Karpas-422 (cell line): Measurements from ENCODE around the gene B3GNT9. TPM values are rescaled to one million over a fixed set of nuclear protein-coding genes. Genes with fewer than 3 reads are reported as not detected.

Experiments
- DNase-seq: peaks from one replicate; pipeline ENCODE4 v3.0.0-alpha.2; 2015
- H2AFZ ChIP-seq: fragments of 200-600 bp; sonication (generic); 2 replicates; pipeline ENCODE4 v1.6.1; 2014; ENCODE audit warnings: antibody characterized with exemption, low read length, mixed read lengths
- H3K27ac ChIP-seq: fragments of 200-600 bp; sonication (generic); 2 replicates; pipeline ENCODE4 v1.5.1; 2014; ENCODE audit warnings: mild to moderate bottlenecking, low read length, moderate library complexity
- H3K27me3 ChIP-seq: fragments of 200-600 bp; sonication (generic); 2 replicates; pipeline ENCODE4 v1.6.1; 2014; ENCODE audit warnings: low read length, mixed read lengths
- H3K36me3 ChIP-seq: fragments of 200-600 bp; sonication (generic); 2 replicates; pipeline ENCODE4 v1.6.1; 2014; ENCODE audit warnings: low read length, mixed read lengths; ENCODE audit not compliant: insufficient read depth
- H3K4me1 ChIP-seq: fragments of 200-600 bp; sonication (generic); 2 replicates; pipeline ENCODE4 v1.6.1; 2014; ENCODE audit warnings: mild to moderate bottlenecking, low read length, mixed read lengths
- H3K4me2 ChIP-seq: fragments of 200-600 bp; sonication (generic); 2 replicates; pipeline ENCODE4 v1.6.1; 2014; ENCODE audit warnings: low read length, low read depth, mild to moderate bottlenecking; ENCODE audit not compliant: poor library complexity, severe bottlenecking
- H3K4me3 ChIP-seq: fragments of 200-600 bp; sonication (generic); 2 replicates; pipeline ENCODE4 v1.5.1; 2014; ENCODE audit warnings: mild to moderate bottlenecking, antibody characterized with exemption, low read length, mixed read lengths
- H3K79me2 ChIP-seq: fragments of 200-600 bp; sonication (generic); 2 replicates; pipeline ENCODE4 v1.6.1; 2014; ENCODE audit warnings: mild to moderate bottlenecking, low read length, mixed read lengths
- H3K9ac ChIP-seq: fragments of 200-600 bp; sonication (generic); 2 replicates; pipeline ENCODE4 v1.6.0; 2014; ENCODE audit warnings: low read length
- H3K9me2 ChIP-seq: fragments of 200-600 bp; sonication (generic), shearing (Covaris generic); replicated peaks from 2 replicates; pipeline ENCODE4 v1.6.0; 2014; ENCODE audit warnings: mild to moderate bottlenecking, low read length, moderate library complexity; ENCODE audit not compliant: insufficient read depth
- H3K9me3 ChIP-seq: fragments of 300-700, 200-600 bp; sonication (generic); 2 replicates; pipeline ENCODE4 v1.6.1; 2014; ENCODE audit warnings: low read length, mixed read lengths
- H4K20me1 ChIP-seq: fragments of 200-600 bp; sonication (generic); 2 replicates; pipeline ENCODE4 v1.6.1; 2014; ENCODE audit warnings: mild to moderate bottlenecking, antibody characterized with exemption, low read length, low read depth; ENCODE audit not compliant: insufficient read depth
- total RNA-seq: library from RNA; depleted of rRNA; stranded (reverse); fragments of >200 nt; shearing (Covaris generic); gene quantifications from 2 replicates; pipeline ENCODE4 v1.2.3, GENCODE V29; 2014; ENCODE audit warnings: low replicate concordance

Gene B3GNT9
- total RNA-seq, 1 experiment from 2014 or later, result 1.4 TPM

- H3K4me3 ChIP-seq, result peak within 1 kb of the TSS; percentile 79
- H3K4me1 ChIP-seq, result peaks cover 22% of the 10 kb centered on the region
- DNase-seq, result peak; percentile 98
- peak within 1 kb of the TSS; percentile 74 for H3K9ac ChIP-seq
- no peaks in the 10 kb centered on the region for H3K27me3 ChIP-seq
- peak within 1 kb of the TSS; percentile 94 for H3K4me2 ChIP-seq
- H3K79me2 ChIP-seq, result no peaks in the 10 kb centered on the region
- no peaks in the 10 kb centered on the region for H3K36me3 ChIP-seq
- H4K20me1 ChIP-seq, result peaks cover 8% of the 10 kb centered on the region; the same call in 1 of the 2 replicates
- H3K9me2 ChIP-seq, result no peaks in the 10 kb centered on the region
- H2AFZ ChIP-seq, result peak within 1 kb of the TSS; percentile 98
- H3K27ac ChIP-seq, result no peak within 1 kb of the TSS
- H3K9me3 ChIP-seq, result no peaks in the 10 kb centered on the region
Observed at GRCh38 chr16:67183627-67184452, 33.0 kb upstream of the B3GNT9 start, which contains the start of gene MATCAP1. Gene MATCAP1, minus strand, starts transcription at chr16:67183963. Its CDS starts 3,353 bp downstream, at chr16:67180610.

GRCh38 chr16:67183284-67183626 is 32.5 kb upstream of the B3GNT9 start:
- peaks cover 26% of the 10 kb centered on the region for H3K4me1 ChIP-seq
- no peaks in the 10 kb centered on the region for H3K9me3 ChIP-seq
- H3K79me2 ChIP-seq, result no peaks in the 10 kb centered on the region
- no peaks in the 10 kb centered on the region for H3K9me2 ChIP-seq
- H2AFZ ChIP-seq, result peak overlapping the region; percentile 98; the same call in 1 of the 2 replicates
- no peaks in the 10 kb centered on the region for H3K27me3 ChIP-seq
- H3K9ac ChIP-seq, result peak overlapping the region; percentile 74
- peak overlapping the region; percentile 79 for H3K4me3 ChIP-seq
- H3K36me3 ChIP-seq, result no peaks in the 10 kb centered on the region
- H3K27ac ChIP-seq, result no peak overlapping the region
- H3K4me2 ChIP-seq, result peak overlapping the region; percentile 94
- H4K20me1 ChIP-seq, result peaks cover 10% of the 10 kb centered on the region; the same call in 1 of the 2 replicates
- DNase-seq, result no peak

GRCh38 chr16:67182288-67182687 is 31.5 kb upstream of the B3GNT9 start:
- Histone ChIP-seq H3K9me3 (no peaks in the 10 kb centered on the region), H3K27ac (no peak overlapping the region), H4K20me1 (peaks cover 17% of the 10 kb centered on the region; the same call in 1 of the 2 replicates), H3K79me2 (no peaks in the 10 kb centered on the region), H3K4me1 (peaks cover 28% of the 10 kb centered on the region), H3K4me3 (peak overlapping the region; percentile 79; the same call in 1 of the 2 replicates), H3K36me3 (no peaks in the 10 kb centered on the region), H3K27me3 (no peaks in the 10 kb centered on the region), H3K9me2 (no peaks in the 10 kb centered on the region), H3K4me2 (peak overlapping the region; percentile 94), H2AFZ (no peak overlapping the region), H3K9ac (peak overlapping the region; percentile 74)
- DNase-seq, result no peak

GRCh38 chr16:67181346-67181745 is 30.5 kb upstream of the B3GNT9 start:
- Histone ChIP-seq H2AFZ (no peak overlapping the region), H3K36me3 (no peaks in the 10 kb centered on the region), H3K9me2 (no peaks in the 10 kb centered on the region), H3K27ac (no peak overlapping the region), H3K4me2 (no peak overlapping the region), H3K9ac (no peak overlapping the region), H3K9me3 (no peaks in the 10 kb centered on the region), H3K4me1 (peaks cover 28% of the 10 kb centered on the region), H3K4me3 (no peak overlapping the region), H3K79me2 (no peaks in the 10 kb centered on the region), H3K27me3 (no peaks in the 10 kb centered on the region), H4K20me1 (peaks cover 17% of the 10 kb centered on the region; the same call in 1 of the 2 replicates)
- no peak for DNase-seq

GRCh38 chr16:67180166-67180565 is 29.4 kb upstream of the B3GNT9 start:
- no peak for DNase-seq
- H3K36me3 ChIP-seq, result no peaks in the 10 kb centered on the region

GRCh38 chr16:67179421-67180080 is 28.8 kb upstream of the B3GNT9 start:
- H3K27me3 ChIP-seq, result no peaks in the 10 kb centered on the region
- no peak overlapping the region for H3K4me2 ChIP-seq
- H3K9ac ChIP-seq, result no peak overlapping the region
- no peak overlapping the region for H3K4me3 ChIP-seq
- no peaks in the 10 kb centered on the region for H3K9me2 ChIP-seq
- no peaks in the 10 kb centered on the region for H3K9me3 ChIP-seq
- H3K4me1 ChIP-seq, result peaks cover 26% of the 10 kb centered on the region
- H3K27ac ChIP-seq, result no peak overlapping the region
- H3K79me2 ChIP-seq, result no peaks in the 10 kb centered on the region
- H3K36me3 ChIP-seq, result no peaks in the 10 kb centered on the region
- no peak for DNase-seq
- no peak overlapping the region for H2AFZ ChIP-seq
- peaks cover 20% of the 10 kb centered on the region; the same call in 1 of the 2 replicates for H4K20me1 ChIP-seq

More at GRCh38 chr16:67180166-67180565, 29.4 kb upstream of the B3GNT9 start:
- peaks cover 28% of the 10 kb centered on the region for H3K4me1 ChIP-seq
- H3K4me3 ChIP-seq, result no peak overlapping the region
- H3K4me2 ChIP-seq, result no peak overlapping the region
- no peaks in the 10 kb centered on the region for H3K9me2 ChIP-seq
- peaks cover 17% of the 10 kb centered on the region; the same call in 1 of the 2 replicates for H4K20me1 ChIP-seq
- H3K79me2 ChIP-seq, result no peaks in the 10 kb centered on the region
- H3K27ac ChIP-seq, result no peak overlapping the region
- no peaks in the 10 kb centered on the region for H3K9me3 ChIP-seq
- no peaks in the 10 kb centered on the region for H3K27me3 ChIP-seq
- H3K9ac ChIP-seq, result no peak overlapping the region
- no peak overlapping the region for H2AFZ ChIP-seq

GRCh38 chr16:67177743-67178699 is 27.2 kb upstream of the B3GNT9 start:
- no peak overlapping the region for H3K27ac ChIP-seq
- no peak overlapping the region for H3K9ac ChIP-seq
- no peak overlapping the region for H2AFZ ChIP-seq
- peaks cover 29% of the 10 kb centered on the region for H3K4me1 ChIP-seq
- peak overlapping the region; percentile 38 for H3K4me2 ChIP-seq
- no peak overlapping the region for H3K4me3 ChIP-seq
- no peaks in the 10 kb centered on the region for H3K79me2 ChIP-seq
- no peaks in the 10 kb centered on the region for H3K9me3 ChIP-seq
- H3K9me2 ChIP-seq, result no peaks in the 10 kb centered on the region
- H4K20me1 ChIP-seq, result peaks cover 20% of the 10 kb centered on the region; the same call in 1 of the 2 replicates
- DNase-seq, result no peak
- H3K36me3 ChIP-seq, result no peaks in the 10 kb centered on the region
- no peaks in the 10 kb centered on the region for H3K27me3 ChIP-seq
